NCI-H2029 treated with DMSO at 0.1 percent for 48 hours (cell line): ENCODE data around the gene MKLN1.
"Not testable (repeated sequence)": the region's sequence is repeated elsewhere in the genome, so short reads cannot be mapped to it uniquely, and the experiment has no call there.

Experiments
- DNase-seq: peaks from one replicate; lab custom pipeline; 2025; lab: John Stamatoyannopoulos, UW

Gene MKLN1

GRCh38 chr7:131312838-131313237 lies 14.8 kb upstream of the MKLN1 start:
- DNase-seq = no peak

GRCh38 chr7:131320603-131321002 lies 7.1 kb upstream of the MKLN1 start:
- DNase-seq = no peak

GRCh38 chr7:131321656-131322055 lies 6.0 kb upstream of the MKLN1 start:
- no peak for DNase-seq

- DNase-seq = no peak
Measured at GRCh38 chr7:131322061-131322460, 5.6 kb upstream of the MKLN1 start.

- no peak for DNase-seq
Measured at GRCh38 chr7:131322861-131323260, 4.8 kb upstream of the MKLN1 start.

- DNase-seq = no peak
Measured at GRCh38 chr7:131325179-131325840, 2.4 kb upstream of the MKLN1 start.

GRCh38 chr7:131326576-131326975 lies 1.1 kb upstream of the MKLN1 start:
- DNase-seq = no peak

- no peak for DNase-seq
Measured at GRCh38 chr7:131327049-131327625, 539 bp upstream of the MKLN1 start.

- DNase-seq = no peak
Measured at GRCh38 chr7:131328377-131329175, 900 bp downstream of the MKLN1 start.

- DNase-seq = no peak
Measured at GRCh38 chr7:131329176-131329570, 1.5 kb downstream of the MKLN1 start.

GRCh38 chr7:131330299-131330698 lies 2.6 kb downstream of the MKLN1 start:
- DNase-seq = no peak

GRCh38 chr7:131331806-131332205 lies 4.1 kb downstream of the MKLN1 start:
- DNase-seq = no peak

- not testable (repeated sequence) for DNase-seq
Measured at GRCh38 chr7:131332729-131333128, 5.1 kb downstream of the MKLN1 start.

- no peak for DNase-seq
Measured at GRCh38 chr7:131335639-131336381, 8.1 kb downstream of the MKLN1 start.

- no peak for DNase-seq
Measured at GRCh38 chr7:131336956-131337355, 9.3 kb downstream of the MKLN1 start.

- DNase-seq = no peak
Measured at GRCh38 chr7:131338173-131338572, 10.5 kb downstream of the MKLN1 start.

- no peak for DNase-seq
Measured at GRCh38 chr7:131338691-131339390, 11.2 kb downstream of the MKLN1 start.

- no peak for DNase-seq
Measured at GRCh38 chr7:131341690-131342089, 14.0 kb downstream of the MKLN1 start.

- DNase-seq = no peak
Measured at GRCh38 chr7:131342864-131343442, 15.3 kb downstream of the MKLN1 start.

- no peak for DNase-seq
Measured at GRCh38 chr7:131346885-131347592, 19.4 kb downstream of the MKLN1 start.

GRCh38 chr7:131352032-131352431 lies 24.4 kb downstream of the MKLN1 start:
- DNase-seq = no peak
